Right lobe of liver (tissue), 6 donors: ENCODE measurements around the gene DIAPH3. TPM values are rescaled to one million over a fixed set of nuclear protein-coding genes. Genes with fewer than 3 reads are reported as not detected.
"Not testable (repeated sequence)": the region's sequence is repeated elsewhere in the genome, so short reads cannot be mapped to it uniquely, and the experiment has no call there.

ENCODE experiments used
- ATAC-seq, 4 donors: fragments of 200-7000 bp; cut with Tn5 transposase; one replicate each; pipeline ENCODE4 v1.9.1; 2020; ENCODE audit warnings: mild to moderate bottlenecking in 4 of 4, moderate library complexity in 4 of 4
- DNase-seq, 3 donors: peaks; one replicate each; pipeline ENCODE4 v3.0.0-alpha.2; 2020
- H3K27ac ChIP-seq, 3 donors: fragments of 200-600 bp; one replicate each; pipeline ENCODE4 v1.8.0; 2022
- H3K27me3 ChIP-seq, 2 donors: fragments of 200-600 bp; one replicate each; pipeline ENCODE4 v1.8.0; 2022
- H3K36me3 ChIP-seq, 4 donors: fragments of 200-600 bp; sonication (generic) in 1 of 4; one replicate each; pipeline versions ENCODE4 v1.5.1 to v1.8.0; 2017 to 2022; ENCODE audit warnings: control low read depth in 1 of 4
- H3K4me1 ChIP-seq, 4 donors: fragments of 200-600 bp; sonication (generic) in 1 of 4; one replicate each; pipeline versions ENCODE4 v1.5.1 to v1.8.0; 2017 to 2022; ENCODE audit warnings: control low read depth in 1 of 4
- H3K4me3 ChIP-seq, 3 donors: fragments of 200-600 bp; one replicate each; pipeline ENCODE4 v1.8.0; 2022
- H3K9me3 ChIP-seq, 4 donors: fragments of 200-600 bp; sonication (generic) in 1 of 4; one replicate each; pipeline versions ENCODE4 v1.5.1 to v1.8.0; 2017 to 2022; ENCODE audit warnings: control low read depth in 1 of 4
- CTCF ChIP-seq, 4 donors: fragments of 200-600 bp in 3 of 4; fragments of 450-650 bp in 1 of 4; IDR thresholded peaks; one replicate each; pipeline versions ENCODE4 v1.5.1 to v1.8.0; 2016 to 2022; ENCODE audit warnings: antibody characterized with exemption in 4 of 4, mild to moderate bottlenecking in 2 of 4
- POLR2A ChIP-seq: fragments of 450-650 bp; IDR thresholded peaks from one replicate; pipeline ENCODE4 v1.6.1; 2017; ENCODE audit warnings: antibody characterized with exemption, mild to moderate bottlenecking
- WGBS: methylation state at CpG from one replicate; pipeline ENCODE4 v1.1.6; 2018; ENCODE audit warnings: low coverage, low lambda C conversion rate; ENCODE audit not compliant: insufficient coverage; ENCODE audit errors: missing lambda C conversion rate; 5-methylcytosine and 5-hydroxymethylcytosine counted together
- intact Hi-C, 2 donors: fragments of 100-400 bp; cut with DNase I; formaldehyde crosslinking; loops; one replicate each; pipeline versions ENCODE4 v1.11.2 to v1.14.1; 2022
- total RNA-seq, 6 experiments: library from RNA; depleted of rRNA in 2 of 6; stranded (reverse); fragments of >200 nt in 2 of 6; fragmentation: NEBNext Ultra II Directional in 3 of 6; extraction: Animal tissue kit (Norgen Biotek cat#: 25700) in 3 of 6; gene quantifications; one replicate each; pipeline versions ENCODE4 v1.1.0 to v1.2.4, GENCODE V29; 2016 to 2023
- donor health status: DM: no; HTN: yes; CAD: no.
- donor health status: DM: no; HTN: no; CAD: no.
- donor health status: DM: no; HTN: no; CAD: no.
- donor health status: DM: no; HTN: yes; CAD: no.
- donor health status: DM: no; HTN: yes; CAD: no.

The DIAPH3 gene
- total RNA-seq, 6 experiments from 2014 or later, result 0.10 to 1.6 (median 0.93) TPM; not detected in 1

- Histone ChIP-seq H3K4me1 (no peaks in the 10 kb centered on the region), H3K27ac (no peak overlapping the region), H3K4me3 (no peak overlapping the region), H3K9me3 (no peaks in the 10 kb centered on the region), H3K36me3 (no peaks in the 10 kb centered on the region), H3K27me3 (no peaks in the 10 kb centered on the region)
- 81% methylated on average over 8 of the region's 8 CpGs for WGBS
- DNase-seq (no peak), ATAC-seq (no peak)
- intact Hi-C loops, result no loop called here
- no peak for TF ChIP-seq POLR2A
- no peak for TF ChIP-seq CTCF (IDR thresholded peaks at IDR 0.05)
Measured at GRCh38 chr13:60094385-60095088, 69.2 kb downstream of the DIAPH3 start.

GRCh38 chr13:60093425-60094019, 70.2 kb downstream of the DIAPH3 start:
- no peak for TF ChIP-seq CTCF (IDR thresholded peaks at IDR 0.05)
- no peak for TF ChIP-seq POLR2A
- H3K9me3 ChIP-seq, result no peaks in the 10 kb centered on the region
- no peak overlapping the region for H3K27ac ChIP-seq
- H3K36me3 ChIP-seq, result no peaks in the 10 kb centered on the region
- ATAC-seq (no peak), DNase-seq (no peak)
- H3K27me3 ChIP-seq, result no peaks in the 10 kb centered on the region
- no peaks in the 10 kb centered on the region for H3K4me1 ChIP-seq
- 85% methylated on average over 3 of the region's 3 CpGs for WGBS
- H3K4me3 ChIP-seq, result no peak overlapping the region
- intact Hi-C loops, result no loop called here

GRCh38 chr13:60091573-60091972, 72.2 kb downstream of the DIAPH3 start:
- ATAC-seq, result no peak
- intact Hi-C loops, result no loop called here
- WGBS, result 94% methylated on average over 2 of the region's 2 CpGs

GRCh38 chr13:60090574-60090973, 73.2 kb downstream of the DIAPH3 start:
- no peaks in the 10 kb centered on the region for H3K4me1 ChIP-seq
- H3K36me3 ChIP-seq, result no peaks in the 10 kb centered on the region
- TF ChIP-seq CTCF (IDR thresholded peaks at IDR 0.05) (no peak), POLR2A (no peak)
- no peak for DNase-seq
- H3K9me3 ChIP-seq, result no peaks in the 10 kb centered on the region
- H3K27ac ChIP-seq, result no peak overlapping the region
- H3K4me3 ChIP-seq, result no peak overlapping the region
- intact Hi-C loops, result no loop called here
- no peaks in the 10 kb centered on the region for H3K27me3 ChIP-seq
- ATAC-seq, result no peak

More at GRCh38 chr13:60091573-60091972, 72.2 kb downstream of the DIAPH3 start:
- Histone ChIP-seq H3K4me1 (no peaks in the 10 kb centered on the region), H3K4me3 (no peak overlapping the region), H3K27ac (no peak overlapping the region), H3K36me3 (no peaks in the 10 kb centered on the region), H3K27me3 (no peaks in the 10 kb centered on the region), H3K9me3 (no peaks in the 10 kb centered on the region)
- no peak for DNase-seq
- no peak for TF ChIP-seq POLR2A

- WGBS, result 100% methylated on average over 2 of the region's 2 CpGs
- ATAC-seq, H3K4me3 ChIP-seq, H3K27ac ChIP-seq, H3K9me3 ChIP-seq, H3K36me3 ChIP-seq, H3K27me3 ChIP-seq, H3K4me1 ChIP-seq, DNase-seq, intact Hi-C loops: not testable (repeated sequence)
Measured at GRCh38 chr13:60083780-60084179, 79.9 kb downstream of the DIAPH3 start.
